PFSK-1 (cell line): ENCODE measurements around the gene PRDM15.

Source experiments
- REST ChIP-seq, 2 experiments: IDR thresholded peaks; 2 replicates each; pipeline versions ENCODE4 v1.6.1 to v1.8.0; 2011 to 2012; ENCODE audit warnings: low read depth in 2 of 2, low read length in 2 of 2, control low read depth in 1 of 2, inconsistent platforms in 1 of 2, mild to moderate bottlenecking in 1 of 2, moderate library complexity in 1 of 2; ENCODE audit not compliant: insufficient read depth in 1 of 2
- SIN3A ChIP-seq: IDR thresholded peaks from 2 replicates; pipeline ENCODE4 v1.6.1; 2012; ENCODE audit warnings: mild to moderate bottlenecking, low read length, moderate library complexity, borderline replicate concordance; ENCODE audit not compliant: insufficient read depth

- TF ChIP-seq REST (IDR thresholded peaks at IDR 0.05; ENCODE audit: insufficient read depth in 1 of 2, low read depth in 2 of 2, low read length in 2 of 2): no peak
- TF ChIP-seq SIN3A: no peak
Observed at GRCh38 chr21:41752231-41752681, 126.9 kb downstream of the PRDM15 start.
